GM10847 (cell line): ENCODE data around the gene LCN6.

ENCODE experiments used
- POLR2A ChIP-seq: IDR thresholded peaks from 2 replicates; pipeline ENCODE4 v1.6.1; 2011; ENCODE audit not compliant: insufficient read length; ENCODE audit errors: extremely low read depth

The LCN6 gene

GRCh38 chr9:136760424-136760823 is 12.1 kb upstream of the LCN6 start:
- TF ChIP-seq POLR2A = no peak

GRCh38 chr9:136759436-136760325 is 11.4 kb upstream of the LCN6 start:
- no peak for TF ChIP-seq POLR2A

GRCh38 chr9:136759001-136759400 is 10.7 kb upstream of the LCN6 start:
- no peak for TF ChIP-seq POLR2A

GRCh38 chr9:136757751-136758140 is 9.4 kb upstream of the LCN6 start:
- no peak for TF ChIP-seq POLR2A

GRCh38 chr9:136757328-136757727 is 9.0 kb upstream of the LCN6 start:
- no peak for TF ChIP-seq POLR2A

GRCh38 chr9:136756836-136757235 is 8.5 kb upstream of the LCN6 start:
- TF ChIP-seq POLR2A = no peak

- TF ChIP-seq POLR2A = no peak
Observed at GRCh38 chr9:136756134-136756438, 7.8 kb upstream of the LCN6 start.

GRCh38 chr9:136754626-136755301 is 6.4 kb upstream of the LCN6 start:
- no peak for TF ChIP-seq POLR2A

- no peak for TF ChIP-seq POLR2A
Observed at GRCh38 chr9:136754059-136754572, 5.8 kb upstream of the LCN6 start.

- TF ChIP-seq POLR2A = no peak
Observed at GRCh38 chr9:136753371-136754058, 5.2 kb upstream of the LCN6 start.

GRCh38 chr9:136751814-136752213 is 3.5 kb upstream of the LCN6 start:
- TF ChIP-seq POLR2A = no peak

- no peak for TF ChIP-seq POLR2A
Observed at GRCh38 chr9:136751244-136751643, 2.9 kb upstream of the LCN6 start.

- TF ChIP-seq POLR2A = no peak
Observed at GRCh38 chr9:136750526-136750925, 2.2 kb upstream of the LCN6 start.

GRCh38 chr9:136748666-136749611 is 614 bp upstream of the LCN6 start:
- no peak for TF ChIP-seq POLR2A

GRCh38 chr9:136747161-136748060 is 914 bp downstream of the LCN6 start:
- no peak for TF ChIP-seq POLR2A
